GM18520 (cell line): ENCODE data around the gene DACT1.
A peak's percentile ranks its signal among the peaks of the same experiment; 100 is the strongest.
"Not testable (repeated sequence)": the region's sequence is repeated elsewhere in the genome, so short reads cannot be mapped to it uniquely, and the experiment has no call there.

Experiments used
- ATAC-seq: cut with Tn5 transposase; IDR thresholded peaks from one replicate; pipeline ENCODE4 v1.9.1; 2021; ENCODE audit not compliant: unreplicated experiment

DACT1 gene

GRCh38 chr14:58637391-58638230 is at the start of gene DACT1:
Gene DACT1, plus strand, starts transcription at chr14:58637962. Its CDS starts 241 bp downstream, at chr14:58638203.
- ATAC-seq, result peak; percentile 40

GRCh38 chr14:58588321-58588720 is 49.4 kb upstream of the DACT1 start:
- not testable (repeated sequence) for ATAC-seq

- ATAC-seq, result no peak
Measured at GRCh38 chr14:58593977-58594376, 43.8 kb upstream of the DACT1 start.

GRCh38 chr14:58597041-58597440 is 40.7 kb upstream of the DACT1 start:
- no peak for ATAC-seq

- ATAC-seq, result no peak
Measured at GRCh38 chr14:58598028-58598803, 39.5 kb upstream of the DACT1 start.

- no peak for ATAC-seq
Measured at GRCh38 chr14:58598804-58599525, 38.8 kb upstream of the DACT1 start.

GRCh38 chr14:58599707-58600106 is 38.1 kb upstream of the DACT1 start:
- no peak for ATAC-seq

GRCh38 chr14:58605465-58605864 is 32.3 kb upstream of the DACT1 start:
- ATAC-seq, result no peak

- ATAC-seq, result no peak
Measured at GRCh38 chr14:58607131-58607951, 30.4 kb upstream of the DACT1 start.

- no peak for ATAC-seq
Measured at GRCh38 chr14:58607952-58608317, 29.8 kb upstream of the DACT1 start.

- ATAC-seq, result no peak
Measured at GRCh38 chr14:58617619-58618018, 20.1 kb upstream of the DACT1 start.

GRCh38 chr14:58620011-58620410 is 17.8 kb upstream of the DACT1 start:
- no peak for ATAC-seq

- no peak for ATAC-seq
Measured at GRCh38 chr14:58625438-58625837, 12.3 kb upstream of the DACT1 start.

GRCh38 chr14:58626431-58626831 is 11.3 kb upstream of the DACT1 start:
- ATAC-seq, result no peak

- ATAC-seq, result no peak
Measured at GRCh38 chr14:58628406-58628805, 9.4 kb upstream of the DACT1 start.

GRCh38 chr14:58629281-58629680 is 8.5 kb upstream of the DACT1 start:
- no peak for ATAC-seq

GRCh38 chr14:58631732-58632131 is 6.0 kb upstream of the DACT1 start:
- no peak for ATAC-seq

- ATAC-seq, result no peak
Measured at GRCh38 chr14:58633831-58634230, 3.9 kb upstream of the DACT1 start.

GRCh38 chr14:58634406-58635090 is 3.2 kb upstream of the DACT1 start:
- no peak for ATAC-seq
